ENCODE results near the gene AATK.

Gene AATK

GRCh38 chr17:81109957-81110356, 56.1 kb downstream of the AATK start:
- TF ChIP-seq, protein P1, sequence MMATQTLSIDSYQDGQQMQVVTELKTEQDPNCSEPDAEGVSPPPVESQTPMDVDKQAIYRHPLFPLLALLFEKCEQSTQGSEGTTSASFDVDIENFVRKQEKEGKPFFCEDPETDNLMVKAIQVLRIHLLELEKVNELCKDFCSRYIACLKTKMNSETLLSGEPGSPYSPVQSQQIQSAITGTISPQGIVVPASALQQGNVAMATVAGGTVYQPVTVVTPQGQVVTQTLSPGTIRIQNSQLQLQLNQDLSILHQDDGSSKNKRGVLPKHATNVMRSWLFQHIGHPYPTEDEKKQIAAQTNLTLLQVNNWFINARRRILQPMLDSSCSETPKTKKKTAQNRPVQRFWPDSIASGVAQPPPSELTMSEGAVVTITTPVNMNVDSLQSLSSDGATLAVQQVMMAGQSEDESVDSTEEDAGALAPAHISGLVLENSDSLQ (IDR thresholded peaks at IDR 0.05), result no peak
- TF ChIP-seq ARNT (IDR thresholded peaks at IDR 0.05), result no peak
- TF ChIP-seq HDGF (IDR thresholded peaks at IDR 0.05; ENCODE audit: borderline replicate concordance), result no peak
- no peak for TF ChIP-seq TARDBP (IDR thresholded peaks at IDR 0.05)
- no peak for TF ChIP-seq LEF1 (IDR thresholded peaks at IDR 0.05; ENCODE audit: borderline replicate concordance)
- TF ChIP-seq ZNF384 (IDR thresholded peaks at IDR 0.05), result no peak
- DNase-seq (ENCODE audit: extremely low spot score), result no peak
- POLR2A ChIA-PET, result no interaction called here
- CTCF ChIA-PET, result interaction anchor here (0.7 kb wide), 1 partner anchor 331 kb away, joined by 3 read pairs; no protein-coding TSS in a partner anchor

- no peak for TF ChIP-seq FOXM1 (IDR thresholded peaks at IDR 0.05; ENCODE audit: borderline replicate concordance)
- no peak for TF ChIP-seq SP1 (IDR thresholded peaks at IDR 0.05)
- no peak for TF ChIP-seq NFRKB (IDR thresholded peaks at IDR 0.05)
- no peak for TF ChIP-seq FOXA1 (IDR thresholded peaks at IDR 0.05)
- TF ChIP-seq TARDBP (IDR thresholded peaks at IDR 0.05), result no peak
- no peak for TF ChIP-seq SUZ12 (IDR thresholded peaks at IDR 0.05)
- ChIA-PET POLR2A (no interaction called here), CTCF (no interaction called here)
- DNase-seq (ENCODE audit: extremely low spot score), result no peak
Observed at GRCh38 chr17:81108220-81108619, 57.8 kb downstream of the AATK start.

DNA sequence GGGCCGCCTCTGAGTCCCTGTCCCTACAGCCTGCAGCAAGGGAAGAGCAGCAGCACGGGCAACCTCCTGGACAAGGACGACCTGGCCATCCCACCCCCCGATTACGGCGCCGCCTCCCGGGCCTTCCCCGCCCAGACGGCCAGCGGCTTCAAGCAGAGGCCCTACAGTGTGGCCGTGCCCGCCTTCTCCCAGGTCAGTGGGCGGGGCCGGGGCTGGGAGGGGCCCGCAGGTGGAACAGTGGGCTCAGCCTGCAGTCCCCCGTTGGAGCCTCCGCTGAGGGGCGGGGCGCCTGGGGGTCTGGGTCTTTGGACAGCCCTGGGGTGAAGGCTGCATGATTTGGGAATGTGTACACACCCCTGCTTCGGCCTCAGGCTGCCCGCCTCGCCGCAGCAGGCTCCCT, 59.3 kb downstream of the AATK start:
- POLR2A ChIA-PET, result no interaction called here
- DNase-seq (ENCODE audit: extremely low spot score), result no peak

DNA sequence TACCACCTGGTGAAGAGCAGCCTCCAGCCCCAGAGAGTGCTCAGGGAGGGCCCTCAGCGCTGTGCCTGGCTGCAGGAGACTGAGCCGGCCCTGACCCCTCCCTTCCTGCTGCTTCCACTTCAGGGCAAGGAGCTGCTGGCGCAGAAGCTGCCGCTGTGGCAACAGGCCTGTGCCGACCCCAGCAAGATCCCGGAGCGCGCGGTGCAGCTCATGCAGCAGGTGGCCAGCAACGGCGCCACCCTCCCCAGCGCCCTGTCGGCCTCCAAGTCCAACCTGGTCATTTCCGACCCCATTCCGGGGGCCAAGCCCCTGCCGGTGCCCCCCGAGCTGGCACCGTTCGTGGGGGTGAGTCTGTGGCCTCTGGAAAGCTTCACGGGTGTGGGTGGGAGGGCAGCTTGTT, 62.6 kb downstream of the AATK start:
- POLR2A ChIA-PET, result no interaction called here
- CTCF ChIA-PET, result interaction anchor here (1.0 kb wide), 1 partner anchor 85 kb away, joined by 3 read pairs; no protein-coding TSS in a partner anchor
- DNase-seq (ENCODE audit: extremely low spot score), result no peak
- TF ChIP-seq CTBP1 (IDR thresholded peaks at IDR 0.05; ENCODE audit: borderline replicate concordance) (no peak), L3MBTL2 (conservative IDR thresholded peaks at IDR 0.05) (no peak), SUZ12 (IDR thresholded peaks at IDR 0.05) (no peak), FOXK2 (IDR thresholded peaks at IDR 0.05) (no peak), LEF1 (IDR thresholded peaks at IDR 0.05; ENCODE audit: borderline replicate concordance) (no peak), ELF4 (IDR thresholded peaks at IDR 0.05) (no peak), FOXM1 (IDR thresholded peaks at IDR 0.05; ENCODE audit: borderline replicate concordance) (no peak), TARDBP (IDR thresholded peaks at IDR 0.05) (no peak), HDGF (IDR thresholded peaks at IDR 0.05; ENCODE audit: borderline replicate concordance) (no peak), ARNT (IDR thresholded peaks at IDR 0.05) (no peak), ZNF384 (IDR thresholded peaks at IDR 0.05) (no peak), SP1 (IDR thresholded peaks at IDR 0.05) (no peak), NFRKB (IDR thresholded peaks at IDR 0.05) (no peak), BHLHE40 (IDR thresholded peaks at IDR 0.05; ENCODE audit: borderline replicate concordance) (no peak), FOXA1 (IDR thresholded peaks at IDR 0.05) (no peak)
- TF ChIP-seq, protein P1 (IDR thresholded peaks at IDR 0.05), result no peak

More for the DNA sequence above, 59.3 kb downstream of the AATK start:
- TF ChIP-seq SUZ12 (IDR thresholded peaks at IDR 0.05) (no peak), ELF4 (IDR thresholded peaks at IDR 0.05) (no peak), FOXK2 (IDR thresholded peaks at IDR 0.05) (no peak), FOXA1 (IDR thresholded peaks at IDR 0.05) (no peak), HDGF (IDR thresholded peaks at IDR 0.05; ENCODE audit: borderline replicate concordance) (no peak), FOXM1 (IDR thresholded peaks at IDR 0.05; ENCODE audit: borderline replicate concordance) (no peak)
- TF ChIP-seq, protein P1 (IDR thresholded peaks at IDR 0.05), result no peak
- CTCF ChIA-PET, result no interaction called here

- ChIA-PET CTCF (interaction anchor here (1.2 kb wide), 1 partner anchor 40 kb away, joined by 3 read pairs; no protein-coding TSS in a partner anchor), POLR2A (no interaction called here)
- no peak for DNase-seq (ENCODE audit: extremely low spot score)
- no peak for TF ChIP-seq L3MBTL2 (conservative IDR thresholded peaks at IDR 0.05)
- no peak for TF ChIP-seq FOXK2 (IDR thresholded peaks at IDR 0.05)
- no peak for TF ChIP-seq SP1 (IDR thresholded peaks at IDR 0.05)
- TF ChIP-seq HDGF (IDR thresholded peaks at IDR 0.05; ENCODE audit: borderline replicate concordance), result no peak
- no peak for TF ChIP-seq CTBP1 (IDR thresholded peaks at IDR 0.05; ENCODE audit: borderline replicate concordance)
- TF ChIP-seq ARNT (IDR thresholded peaks at IDR 0.05), result no peak
- TF ChIP-seq SUZ12 (IDR thresholded peaks at IDR 0.05), result no peak
- TF ChIP-seq FOXM1 (IDR thresholded peaks at IDR 0.05; ENCODE audit: borderline replicate concordance), result no peak
- TF ChIP-seq TARDBP (IDR thresholded peaks at IDR 0.05), result no peak
- TF ChIP-seq ELF4 (IDR thresholded peaks at IDR 0.05), result no peak
Observed at GRCh38 chr17:81102869-81103268, 63.2 kb downstream of the AATK start.

DNA sequence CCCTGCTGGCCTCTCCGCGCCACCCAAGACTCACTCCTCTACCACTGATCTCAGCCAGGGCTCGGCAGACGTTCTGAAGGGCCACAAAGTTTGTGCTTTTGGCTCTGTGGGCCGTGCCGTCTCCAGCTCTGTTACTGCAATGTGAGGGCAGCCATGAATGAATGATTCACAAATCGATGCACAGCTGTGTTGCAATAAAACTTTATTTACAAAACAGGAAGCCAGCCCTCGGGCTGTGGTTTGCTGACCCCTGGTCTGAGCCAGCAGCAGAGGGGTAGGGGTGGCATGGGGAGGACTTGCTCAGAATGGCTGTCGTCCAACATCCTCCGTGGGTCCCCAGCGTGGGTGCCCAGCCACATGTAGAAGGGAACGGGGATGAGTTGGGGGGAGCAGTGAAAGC, 63.7 kb downstream of the AATK start:
- TF ChIP-seq LEF1 (IDR thresholded peaks at IDR 0.05; ENCODE audit: borderline replicate concordance), result no peak
- TF ChIP-seq L3MBTL2 (conservative IDR thresholded peaks at IDR 0.05), result no peak
- no peak for TF ChIP-seq ARNT (IDR thresholded peaks at IDR 0.05)
- TF ChIP-seq CTBP1 (IDR thresholded peaks at IDR 0.05; ENCODE audit: borderline replicate concordance), result no peak
- no peak for TF ChIP-seq TARDBP (IDR thresholded peaks at IDR 0.05)
- TF ChIP-seq FOXA1 (IDR thresholded peaks at IDR 0.05), result no peak
- no peak for TF ChIP-seq SUZ12 (IDR thresholded peaks at IDR 0.05)
- TF ChIP-seq, protein P1 (IDR thresholded peaks at IDR 0.05), result no peak
- no peak for TF ChIP-seq ZNF384 (IDR thresholded peaks at IDR 0.05)
- TF ChIP-seq SP1 (IDR thresholded peaks at IDR 0.05), result no peak
- no peak for TF ChIP-seq BHLHE40 (IDR thresholded peaks at IDR 0.05; ENCODE audit: borderline replicate concordance)
- no peak for TF ChIP-seq HDGF (IDR thresholded peaks at IDR 0.05; ENCODE audit: borderline replicate concordance)
- no peak for TF ChIP-seq FOXM1 (IDR thresholded peaks at IDR 0.05; ENCODE audit: borderline replicate concordance)
- TF ChIP-seq NFRKB (IDR thresholded peaks at IDR 0.05), result no peak
- no peak for DNase-seq (ENCODE audit: extremely low spot score)
- CTCF ChIA-PET, result interaction anchor here (1.0 to 1.2 kb wide), 3 partner anchors 14 to 40 kb away, joined by 3 read pairs; no protein-coding TSS in a partner anchor
- POLR2A ChIA-PET, result no interaction called here

Measured in HEK293T (cell line).